Thyroid gland (tissue), 4 donors: ENCODE data around the gene CTXN2.

Experiments used
- CTCF ChIP-seq, 6 experiments: fragments of 200-600 bp in 3 of 6; fragments of 450-650 bp in 3 of 6; sonication (generic) in 3 of 6; IDR thresholded peaks; one replicate each; pipeline ENCODE4 v1.5.1; 2016 to 2019; ENCODE audit warnings: antibody characterized with exemption in 6 of 6, mild to moderate bottlenecking in 2 of 6, inconsistent platforms in 1 of 6, moderate library complexity in 1 of 6
- POLR2A ChIP-seq, 2 donors: fragments of 450-650 bp; IDR thresholded peaks; one replicate each; pipeline ENCODE4 v1.6.1; 2017; ENCODE audit warnings: antibody characterized with exemption in 2 of 2, mild to moderate bottlenecking in 2 of 2, moderate library complexity in 1 of 2

GRCh38 chr15:48175126-48175525, 16.3 kb upstream of the CTXN2 start:
- TF ChIP-seq CTCF (IDR thresholded peaks at IDR 0.05), result no peak
- TF ChIP-seq POLR2A (IDR thresholded peaks at IDR 0.05), result no peak
